Endodermal cell (in vitro differentiated cells): ENCODE measurements around the gene EN1. TPM values are rescaled to one million over a fixed set of nuclear protein-coding genes. Genes with fewer than 3 reads are reported as not detected.
A peak's percentile ranks its signal among the peaks of the same experiment; 100 is the strongest.

Experiments used
- DNase-seq: peaks from one replicate; pipeline ENCODE4 v3.0.0-alpha.2; 2017
- H3K27ac ChIP-seq: 2 replicates; pipeline ENCODE4 v1.5.1; 2013; ENCODE audit warnings: mild to moderate bottlenecking, low read depth, low read length, moderate library complexity
- H3K27me3 ChIP-seq: 2 replicates; pipeline ENCODE4 v1.6.1; 2013; ENCODE audit warnings: mild to moderate bottlenecking, low read length, moderate library complexity; ENCODE audit not compliant: insufficient read depth, control insufficient read depth, poor library complexity, severe bottlenecking
- H3K36me3 ChIP-seq: 2 replicates; pipeline ENCODE4 v1.7.0; 2013; ENCODE audit warnings: mild to moderate bottlenecking, low read length, moderate library complexity; ENCODE audit not compliant: control insufficient read depth, insufficient read depth
- H3K4me1 ChIP-seq: one replicate; pipeline ENCODE4 v1.7.0; 2013; ENCODE audit warnings: low read length; ENCODE audit not compliant: control insufficient read depth, insufficient read depth
- H3K4me3 ChIP-seq: 2 replicates; pipeline ENCODE4 v1.5.1; 2013; ENCODE audit warnings: mild to moderate bottlenecking, low read length, moderate library complexity
- H3K9ac ChIP-seq: 2 replicates; pipeline ENCODE4 v1.6.1; 2013; ENCODE audit warnings: mild to moderate bottlenecking, low read length, moderate library complexity; ENCODE audit not compliant: poor library complexity, severe bottlenecking; ENCODE audit errors: extremely low read depth
- H3K9me3 ChIP-seq: 2 replicates; pipeline ENCODE4 v1.6.1; 2013; ENCODE audit warnings: mild to moderate bottlenecking, low read length, moderate library complexity; ENCODE audit not compliant: control insufficient read depth
- H3K27ac Mint-ChIP-seq: 2 replicates; pipeline ENCODE4 v1.8.0; 2020; ENCODE audit warnings: mixed read lengths
- H3K27me3 Mint-ChIP-seq: 2 replicates; pipeline ENCODE4 v1.8.0; 2021; ENCODE audit warnings: mild to moderate bottlenecking, mixed read lengths; ENCODE audit not compliant: insufficient read depth
- H3K36me3 Mint-ChIP-seq: 2 replicates; pipeline ENCODE4 v1.8.0; 2020; ENCODE audit warnings: low read depth, mixed read lengths
- H3K4me1 Mint-ChIP-seq: 2 replicates; pipeline ENCODE4 v1.8.0; 2020; ENCODE audit warnings: mixed read lengths
- H3K4me3 Mint-ChIP-seq: 2 replicates; pipeline ENCODE4 v1.8.0; 2020; ENCODE audit warnings: mild to moderate bottlenecking, moderate library complexity, mixed read lengths
- H3K9me3 Mint-ChIP-seq: 2 replicates; pipeline ENCODE4 v1.8.0; 2020; ENCODE audit warnings: mild to moderate bottlenecking, mixed read lengths
- CTCF ChIP-seq: fragments of 200-600 bp; sonication (generic); conservative IDR thresholded peaks from 2 replicates; pipeline ENCODE4 v1.5.0; 2021; ENCODE audit warnings: antibody characterized with exemption, mild to moderate bottlenecking
- WGBS, 2 experiments: methylation state at CpG; one replicate each; pipeline versions ENCODE4 v1.1.5 to v1.1.7; 2013; ENCODE audit warnings: missing lambda C conversion rate in 2 of 2, mixed read lengths in 1 of 2; ENCODE audit not compliant: insufficient coverage in 1 of 2, insufficient read length in 1 of 2; 5-methylcytosine and 5-hydroxymethylcytosine counted together
- total RNA-seq, 2 donors: library from RNA; stranded (reverse); fragmentation: NEBNext Ultra II Directional in 1 of 2; extraction: Animal tissue kit (Norgen Biotek cat#: 25700) in 1 of 2; gene quantifications; 2 replicates in 1 of 2; 3 replicates in 1 of 2; pipeline ENCODE4 v1.2.1, GENCODE V29; 2021

EN1 gene
- total RNA-seq, 2 donors from 2014 or later: not detected

GRCh38 chr2:118842661-118843482 lies 4.6 kb downstream of the EN1 start:
- H3K9ac ChIP-seq: no peak overlapping the region
- peak; percentile 79 for DNase-seq
- H3K4me3 ChIP-seq: peak overlapping the region; percentile 57
- no peaks in the 10 kb centered on the region for H3K9me3 ChIP-seq
- no peak overlapping the region for H3K27ac ChIP-seq
- H3K4me1 ChIP-seq: peaks cover 10% of the 10 kb centered on the region
- Mint-ChIP-seq H3K27me3 (peaks cover 96% of the 10 kb centered on the region), H3K27ac (no peak overlapping the region), H3K36me3 (no peaks in the 10 kb centered on the region), H3K4me1 (peaks cover 24% of the 10 kb centered on the region), H3K4me3 (peak overlapping the region; percentile 44), H3K9me3 (no peaks in the 10 kb centered on the region)
- no peaks in the 10 kb centered on the region for H3K36me3 ChIP-seq
- peak; percentile 26 for TF ChIP-seq CTCF
- WGBS, 2 experiments: 2% methylated on average over 13 to 55 of the region's 60 CpGs
- peaks cover 98% of the 10 kb centered on the region for H3K27me3 ChIP-seq

GRCh38 chr2:118841828-118842461 lies 5.5 kb downstream of the EN1 start:
- TF ChIP-seq CTCF: no peak
- 3% methylated on average over 30 to 47 of the region's 47 CpGs for WGBS, 2 experiments
- Mint-ChIP-seq H3K27me3 (peaks cover 97% of the 10 kb centered on the region), H3K27ac (no peak overlapping the region), H3K4me1 (peaks cover 22% of the 10 kb centered on the region), H3K9me3 (no peaks in the 10 kb centered on the region), H3K36me3 (no peaks in the 10 kb centered on the region), H3K4me3 (peak overlapping the region; percentile 26)
- no peak overlapping the region for H3K4me3 ChIP-seq
- no peak overlapping the region for H3K9ac ChIP-seq
- peak; percentile 70 for DNase-seq
- H3K27me3 ChIP-seq: peaks cover 98% of the 10 kb centered on the region
- peaks cover 10% of the 10 kb centered on the region for H3K4me1 ChIP-seq
- no peaks in the 10 kb centered on the region for H3K9me3 ChIP-seq
- H3K27ac ChIP-seq: no peak overlapping the region
- no peaks in the 10 kb centered on the region for H3K36me3 ChIP-seq

- Histone ChIP-seq H3K9ac (no peak overlapping the region), H3K4me3 (no peak overlapping the region), H3K27ac (no peak overlapping the region), H3K36me3 (no peaks in the 10 kb centered on the region), H3K27me3 (peaks cover 100% of the 10 kb centered on the region), H3K9me3 (no peaks in the 10 kb centered on the region), H3K4me1 (peaks cover 10% of the 10 kb centered on the region)
- Mint-ChIP-seq H3K9me3 (no peaks in the 10 kb centered on the region), H3K27me3 (peaks cover 99% of the 10 kb centered on the region), H3K27ac (no peak overlapping the region), H3K4me1 (peaks cover 25% of the 10 kb centered on the region), H3K36me3 (no peaks in the 10 kb centered on the region), H3K4me3 (no peak overlapping the region)
- TF ChIP-seq CTCF: no peak
- 19 to 20% methylated on average over 14 to 20 of the region's 20 CpGs for WGBS, 2 experiments
- peak; percentile 57 for DNase-seq
Measured at GRCh38 chr2:118841450-118841827, 6.0 kb downstream of the EN1 start.
